Measurements from ENCODE around the gene IL1RAP.
"Not testable (repeated sequence)": the region's sequence is repeated elsewhere in the genome, so short reads cannot be mapped to it uniquely, and the experiment has no call there.

IL1RAP gene

GRCh38 chr3:190512666-190513065, 1.2 kb upstream of the IL1RAP start:
- no peak for TF ChIP-seq CTCF (IDR thresholded peaks at IDR 0.05; ENCODE audit: borderline replicate concordance, insufficient read depth, low read depth, low read length)
- no peak overlapping the region for H3K4me3 ChIP-seq (ENCODE audit: low read depth, low read length)

- peak overlapping the region; percentile 77 for H3K4me3 ChIP-seq (ENCODE audit: low read depth, low read length)
- no peak for TF ChIP-seq CTCF (IDR thresholded peaks at IDR 0.05; ENCODE audit: borderline replicate concordance, insufficient read depth, low read depth, low read length)
Observed at GRCh38 chr3:190514413-190515153, 698 bp downstream of the IL1RAP start.

- no peak for TF ChIP-seq CTCF (IDR thresholded peaks at IDR 0.05; ENCODE audit: borderline replicate concordance, insufficient read depth, low read depth, low read length)
- no peak overlapping the region for H3K4me3 ChIP-seq (ENCODE audit: low read depth, low read length)
Observed at GRCh38 chr3:190516416-190516815, 2.5 kb downstream of the IL1RAP start.

- H3K4me3 ChIP-seq (ENCODE audit: low read depth, low read length), result no peak overlapping the region
- TF ChIP-seq CTCF (IDR thresholded peaks at IDR 0.05; ENCODE audit: borderline replicate concordance, insufficient read depth, low read depth, low read length), result no peak
Observed at GRCh38 chr3:190517687-190518086, 3.8 kb downstream of the IL1RAP start.

- not testable (repeated sequence) for H3K4me3 ChIP-seq (ENCODE audit: low read depth, low read length)
Observed at GRCh38 chr3:190518531-190518930, 4.6 kb downstream of the IL1RAP start.

GRCh38 chr3:190519886-190520285, 6.0 kb downstream of the IL1RAP start:
- H3K4me3 ChIP-seq (ENCODE audit: low read depth, low read length), result no peak overlapping the region
- TF ChIP-seq CTCF (IDR thresholded peaks at IDR 0.05; ENCODE audit: borderline replicate concordance, insufficient read depth, low read depth, low read length), result no peak

GRCh38 chr3:190521998-190522397, 8.1 kb downstream of the IL1RAP start:
- TF ChIP-seq CTCF (IDR thresholded peaks at IDR 0.05; ENCODE audit: borderline replicate concordance, insufficient read depth, low read depth, low read length), result no peak
- H3K4me3 ChIP-seq (ENCODE audit: low read depth, low read length), result no peak overlapping the region
